Endothelial cell of umbilical vein (primary cell): ENCODE measurements around the gene TPP2. TPM values are rescaled to one million over a fixed set of nuclear protein-coding genes. Genes with fewer than 3 reads are reported as not detected.

ENCODE experiments used
- BruUV-seq: library from RNA; stranded (reverse); fragments of 400-500 nt; replicated peaks from 2 replicates; lab custom pipeline; 2021; lab: Mats Ljungman, UMichigan
- CTCF ChIA-PET: fragments of 300-600, 350-600 bp; sonication (Branson Sonifier 250); formaldehyde crosslinking; loops from one replicate; lab custom pipeline; 2021; ENCODE audit warnings: antibody characterized with exemption, inconsistent platforms; lab: Charles Lee
- POLR2A ChIA-PET: fragments of 300-600, 350-600 bp; sonication (Branson Sonifier 250); formaldehyde crosslinking; loops from one replicate; lab custom pipeline; 2021; ENCODE audit warnings: antibody characterized with exemption, inconsistent platforms; lab: Charles Lee
- DNase-seq: peaks from one replicate; pipeline ENCODE4 v3.0.0-alpha.2; 2011; ENCODE audit warnings: low read depth, low spot score
- FAIRE-seq: peaks from 2 replicates; lab custom pipeline; 2011; peaks lifted over from hg19 to GRCh38; lab: Jason Lieb, UNC
- H2AFZ ChIP-seq: 2 replicates; pipeline ENCODE4 v1.6.0; 2012; ENCODE audit warnings: low read depth, low read length, control low read depth, inconsistent platforms
- H3K27ac ChIP-seq: 2 replicates; pipeline ENCODE4 v1.5.1; 2011; ENCODE audit warnings: low read depth, mild to moderate bottlenecking, control low read depth, low read length, moderate library complexity; ENCODE audit not compliant: insufficient read depth
- H3K27me3 ChIP-seq, 2 experiments: 2 replicates each; pipeline versions ENCODE4 v1.6.0 to v1.6.1; 2011; ENCODE audit warnings: low read length in 2 of 2, mixed read lengths in 1 of 2; ENCODE audit not compliant: control insufficient read depth in 2 of 2, insufficient read depth in 2 of 2
- H3K36me3 ChIP-seq, 2 experiments: 2 replicates in 1 of 2; 3 replicates in 1 of 2; pipeline ENCODE4 v1.5.1; 2011; ENCODE audit warnings: low read length in 2 of 2, mild to moderate bottlenecking in 1 of 2, moderate library complexity in 1 of 2; ENCODE audit not compliant: control insufficient read depth in 2 of 2, insufficient read depth in 2 of 2; ENCODE audit errors: extremely low read depth in 1 of 2
- H3K4me1 ChIP-seq: 3 replicates; pipeline ENCODE4 v1.5.1; 2011; ENCODE audit warnings: mild to moderate bottlenecking, low read length; ENCODE audit not compliant: control insufficient read depth, insufficient read depth; ENCODE audit errors: extremely low read depth
- H3K4me2 ChIP-seq: 2 replicates; pipeline ENCODE4 v1.6.1; 2011; ENCODE audit warnings: low read length, control low read depth, mixed read lengths; ENCODE audit not compliant: insufficient read depth
- H3K4me3 ChIP-seq, 3 experiments: fragments of 200-600 bp in 1 of 3; sonication (generic), shearing (Covaris generic) in 1 of 3; replicated peaks in 1 of 3; 2 replicates each; pipeline ENCODE4 v1.5.1; 2011 to 2016; ENCODE audit warnings: control low read depth in 3 of 3, low read length in 3 of 3, mild to moderate bottlenecking in 2 of 3, inconsistent platforms in 1 of 3, low read depth in 1 of 3, moderate library complexity in 1 of 3; ENCODE audit not compliant: insufficient read depth in 1 of 3
- H3K79me2 ChIP-seq: 2 replicates; pipeline ENCODE4 v1.6.0; 2012; ENCODE audit warnings: low read length, inconsistent platforms; ENCODE audit not compliant: control insufficient read depth, insufficient read depth
- H3K9ac ChIP-seq: replicated peaks from 2 replicates; pipeline ENCODE3; 2011; ENCODE audit warnings: low read length, control low read depth; ENCODE audit not compliant: insufficient read depth; ENCODE audit errors: extremely low read depth
- H3K9me1 ChIP-seq: replicated peaks from 3 replicates; pipeline ENCODE4 v1.6.0; 2011; ENCODE audit warnings: mild to moderate bottlenecking, low read length; ENCODE audit not compliant: control insufficient read depth, insufficient read depth; ENCODE audit errors: extremely low read depth
- H3K9me3 ChIP-seq: replicated peaks from 2 replicates; pipeline ENCODE4 v1.5.1; 2012; ENCODE audit warnings: low read length, inconsistent platforms; ENCODE audit not compliant: control insufficient read depth, insufficient read depth
- H4K20me1 ChIP-seq: replicated peaks from 2 replicates; pipeline ENCODE3; 2011; ENCODE audit warnings: mild to moderate bottlenecking, low read length; ENCODE audit not compliant: control insufficient read depth, insufficient read depth; ENCODE audit errors: extremely low read depth
- EZH2 ChIP-seq: IDR thresholded peaks from 2 replicates; pipeline ENCODE4 v1.6.1; 2012; ENCODE audit warnings: borderline replicate concordance, low read depth, mild to moderate bottlenecking, moderate library complexity, low read length, inconsistent platforms; ENCODE audit not compliant: severe bottlenecking
- FOS ChIP-seq: IDR thresholded peaks from 2 replicates; pipeline ENCODE4 v1.6.1; 2011; ENCODE audit warnings: mild to moderate bottlenecking, low read length, moderate library complexity, borderline replicate concordance; ENCODE audit not compliant: insufficient read depth
- GATA2 ChIP-seq: IDR thresholded peaks from 2 replicates; pipeline ENCODE4 v1.7.0; 2011; ENCODE audit warnings: low read depth, mild to moderate bottlenecking, moderate library complexity, mixed read lengths, low read length; ENCODE audit not compliant: insufficient read length, insufficient read depth
- JUN ChIP-seq: IDR thresholded peaks from 2 replicates; pipeline ENCODE4 v1.6.1; 2011; ENCODE audit warnings: borderline replicate concordance, low read depth; ENCODE audit not compliant: insufficient read length, insufficient read depth
- MYC ChIP-seq: IDR thresholded peaks from one replicate; pipeline ENCODE4 v1.6.1; 2011; ENCODE audit warnings: mild to moderate bottlenecking, low read depth, low read length
- POLR2A ChIP-seq: IDR thresholded peaks from 2 replicates; pipeline ENCODE4 v1.6.1; 2012; ENCODE audit warnings: low read depth, mild to moderate bottlenecking, control low read depth, low read length
- POLR2AphosphoS5 ChIP-seq: IDR thresholded peaks from 2 replicates; pipeline ENCODE4 v1.6.1; 2012; ENCODE audit warnings: low read depth, mild to moderate bottlenecking, control low read depth, low read length, moderate library complexity; ENCODE audit not compliant: insufficient read depth
- dilution Hi-C: fragments of 300-500 bp; cut with MboI; formaldehyde crosslinking; loops from one replicate; pipeline ENCODE4 v1.15.0; 2019; ENCODE audit warnings: low sequenced_read_pairs; ENCODE audit not compliant: extremely low pct_ligation_motif_present
- intact Hi-C: fragments of 100-400 bp; cut with micrococcal nuclease; formaldehyde crosslinking; loops from one replicate; pipeline ENCODE4 v1.10.0; 2022
- polyA plus RNA-seq, 4 experiments: library from polyadenylated mRNA; depleted of rRNA in 3 of 4; stranded (reverse) in 3 of 4; unstranded in 1 of 4; fragments of >200 nt; gene quantifications; 2 replicates each; pipeline versions ENCODE4 v1.2.1 to v1.2.3, GENCODE V29; 2011 to 2012; ENCODE audit warnings: missing spikeins in 1 of 4
- total RNA-seq: library from RNA; stranded (reverse); gene quantifications from 2 replicates; pipeline ENCODE4 v1.2.3, GENCODE V29; 2021
- TF ChIP-seq, protein P1 (sequence below), 2 donors: IDR thresholded peaks; 1 replicate in 1 of 2; 2 replicates in 1 of 2; pipeline ENCODE4 v1.5.1; 2011; ENCODE audit warnings: low read length in 2 of 2, mild to moderate bottlenecking in 2 of 2, moderate library complexity in 2 of 2, control low read depth in 1 of 2, inconsistent platforms in 1 of 2, low read depth in 1 of 2; ENCODE audit not compliant: insufficient read depth in 1 of 2; ENCODE audit errors: extremely low read depth in 1 of 2
- TF ChIP-seq, protein P2 (sequence below): IDR thresholded peaks from 2 replicates; pipeline ENCODE4 v1.6.1; 2011; ENCODE audit not compliant: insufficient read depth, insufficient read length

The TPP2 gene
- total and polyA plus RNA-seq, 2 donors (not counting 3 experiments of a cell fraction or from before 2014, with no cell fraction given), result 11.5 to 46.7 TPM

DNA sequence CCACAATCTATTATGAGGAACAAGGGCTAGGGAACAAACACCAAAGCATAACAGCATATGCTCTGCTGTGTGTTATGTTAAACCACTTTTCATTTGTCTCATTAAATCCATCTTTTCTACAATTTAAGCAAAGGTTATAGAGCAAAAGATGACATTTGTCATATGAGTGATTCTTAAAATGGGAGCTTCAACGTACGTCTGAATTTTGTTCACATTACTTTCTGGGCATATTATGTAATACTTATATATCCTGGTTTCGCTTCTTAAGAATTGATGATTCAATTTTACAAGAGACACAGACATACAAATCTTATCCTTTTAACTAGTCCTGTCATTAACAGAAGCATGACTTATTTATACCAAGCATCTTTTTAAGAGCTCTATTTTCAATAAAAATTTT is 3.3 kb upstream of the TPP2 start:
- Histone ChIP-seq H3K79me2 (peaks cover 13% of the 10 kb centered on the region), H3K4me1 (peaks cover 23% of the 10 kb centered on the region), H3K9me1 (no peaks in the 10 kb centered on the region), H4K20me1 (peaks cover 2% of the 10 kb centered on the region), H3K4me2 (no peak overlapping the region), H3K27ac (no peak overlapping the region), H3K27me3 (no peaks in the 10 kb centered on the region), H3K9me3 (no peaks in the 10 kb centered on the region), H3K9ac (no peak overlapping the region), H3K4me3 (no peak overlapping the region), H2AFZ (no peak overlapping the region), H3K36me3 (no peaks in the 10 kb centered on the region)
- TF ChIP-seq GATA2, result no peak
- no peak for TF ChIP-seq EZH2
- no peak for TF ChIP-seq POLR2A
- TF ChIP-seq, protein P1, sequence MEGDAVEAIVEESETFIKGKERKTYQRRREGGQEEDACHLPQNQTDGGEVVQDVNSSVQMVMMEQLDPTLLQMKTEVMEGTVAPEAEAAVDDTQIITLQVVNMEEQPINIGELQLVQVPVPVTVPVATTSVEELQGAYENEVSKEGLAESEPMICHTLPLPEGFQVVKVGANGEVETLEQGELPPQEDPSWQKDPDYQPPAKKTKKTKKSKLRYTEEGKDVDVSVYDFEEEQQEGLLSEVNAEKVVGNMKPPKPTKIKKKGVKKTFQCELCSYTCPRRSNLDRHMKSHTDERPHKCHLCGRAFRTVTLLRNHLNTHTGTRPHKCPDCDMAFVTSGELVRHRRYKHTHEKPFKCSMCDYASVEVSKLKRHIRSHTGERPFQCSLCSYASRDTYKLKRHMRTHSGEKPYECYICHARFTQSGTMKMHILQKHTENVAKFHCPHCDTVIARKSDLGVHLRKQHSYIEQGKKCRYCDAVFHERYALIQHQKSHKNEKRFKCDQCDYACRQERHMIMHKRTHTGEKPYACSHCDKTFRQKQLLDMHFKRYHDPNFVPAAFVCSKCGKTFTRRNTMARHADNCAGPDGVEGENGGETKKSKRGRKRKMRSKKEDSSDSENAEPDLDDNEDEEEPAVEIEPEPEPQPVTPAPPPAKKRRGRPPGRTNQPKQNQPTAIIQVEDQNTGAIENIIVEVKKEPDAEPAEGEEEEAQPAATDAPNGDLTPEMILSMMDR (IDR thresholded peaks at IDR 0.05; ENCODE audit: extremely low read depth in 1 of 2, insufficient read depth in 1 of 2, low read depth in 1 of 2, low read length in 2 of 2), result no peak
- no peak for TF ChIP-seq FOS
- TF ChIP-seq JUN, result no peak
- TF ChIP-seq POLR2AphosphoS5, result no peak
- TF ChIP-seq MYC, result no peak
- TF ChIP-seq, protein P2, sequence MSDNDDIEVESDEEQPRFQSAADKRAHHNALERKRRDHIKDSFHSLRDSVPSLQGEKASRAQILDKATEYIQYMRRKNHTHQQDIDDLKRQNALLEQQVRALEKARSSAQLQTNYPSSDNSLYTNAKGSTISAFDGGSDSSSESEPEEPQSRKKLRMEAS, result no peak
- DNase-seq (no peak), FAIRE-seq (no peak)
- CTCF ChIA-PET, result interaction anchor here (0.9 to 4.0 kb wide), 6 partner anchors 132 to 277 kb away, joined by 3 to 37 read pairs (median 7); no protein-coding TSS in a partner anchor
- intact Hi-C loops (no loop called here), dilution Hi-C loops (loop anchor here (25.0 kb wide), 1 partner anchor 269 kb away; no protein-coding TSS in a partner anchor)
- BruUV-seq, result no TSS peak
- POLR2A ChIA-PET, result no interaction called here
